DND-41 (cell line): ENCODE results near the gene HOXC5.

Experiments used
- ATAC-seq: fragments of 200-7000 bp; cut with Tn5 transposase; 3 replicates; pipeline ENCODE4 v1.9.1; 2021; ENCODE audit warnings: low read depth; ENCODE audit not compliant: insufficient read depth
- DNase-seq: peaks from one replicate; pipeline ENCODE4 v3.0.0-alpha.2; 2020
- H2AFZ ChIP-seq: 2 replicates; pipeline ENCODE4 v1.6.0; 2012; ENCODE audit warnings: low read depth, low read length
- H3K27ac ChIP-seq: 2 replicates; pipeline ENCODE4 v1.5.1; 2012; ENCODE audit warnings: low read length, inconsistent platforms
- H3K27me3 ChIP-seq: fragments of 200-600 bp; sonication (generic); 2 replicates; pipeline ENCODE4 v1.6.0; 2012; ENCODE audit warnings: low read length, mild to moderate bottlenecking, inconsistent platforms; ENCODE audit not compliant: insufficient read depth, poor library complexity
- H3K36me3 ChIP-seq: 2 replicates; pipeline ENCODE4 v1.5.1; 2012; ENCODE audit warnings: low read length, inconsistent platforms; ENCODE audit not compliant: insufficient read depth
- H3K4me1 ChIP-seq: 2 replicates; pipeline ENCODE4 v1.5.1; 2012; ENCODE audit warnings: mild to moderate bottlenecking, low read length; ENCODE audit not compliant: insufficient read depth
- H3K4me2 ChIP-seq: 2 replicates; pipeline ENCODE4 v1.6.0; 2012; ENCODE audit warnings: mild to moderate bottlenecking, moderate library complexity, low read length, inconsistent platforms; ENCODE audit not compliant: insufficient read depth
- H3K4me3 ChIP-seq, 2 experiments: fragments of 200-600 bp in 1 of 2; shearing (Covaris generic) in 1 of 2; 2 replicates each; pipeline ENCODE4 v1.5.1; 2012 to 2016; ENCODE audit warnings: inconsistent platforms in 2 of 2, low read length in 2 of 2, mild to moderate bottlenecking in 2 of 2, low read depth in 1 of 2, moderate library complexity in 1 of 2
- H3K79me2 ChIP-seq: 2 replicates; pipeline ENCODE4 v1.6.0; 2012; ENCODE audit warnings: low read length, inconsistent platforms; ENCODE audit not compliant: insufficient read depth
- H3K9ac ChIP-seq: 2 replicates; pipeline ENCODE4 v1.6.0; 2012; ENCODE audit warnings: low read depth, mild to moderate bottlenecking, inconsistent platforms, low read length, moderate library complexity
- H3K9me3 ChIP-seq: 2 replicates; pipeline ENCODE4 v1.5.1; 2012; ENCODE audit warnings: low read length, moderate library complexity, mild to moderate bottlenecking, inconsistent platforms; ENCODE audit not compliant: insufficient read depth, severe bottlenecking
- H4K20me1 ChIP-seq: 2 replicates; pipeline ENCODE4 v1.6.0; 2012; ENCODE audit warnings: low read length; ENCODE audit not compliant: insufficient read depth
- EZH2 ChIP-seq: IDR thresholded peaks from 3 replicates; pipeline ENCODE4 v1.6.1; 2012; ENCODE audit warnings: borderline replicate concordance, low read depth, mild to moderate bottlenecking, moderate library complexity, low read length, inconsistent platforms; ENCODE audit not compliant: severe bottlenecking
- TF ChIP-seq, protein P1 (sequence below): IDR thresholded peaks from 2 replicates; pipeline ENCODE4 v1.5.1; 2012; ENCODE audit warnings: borderline replicate concordance, low read length, moderate library complexity, mild to moderate bottlenecking; ENCODE audit not compliant: poor library complexity, severe bottlenecking; ENCODE audit errors: extremely low read depth

Gene HOXC5

DNA sequence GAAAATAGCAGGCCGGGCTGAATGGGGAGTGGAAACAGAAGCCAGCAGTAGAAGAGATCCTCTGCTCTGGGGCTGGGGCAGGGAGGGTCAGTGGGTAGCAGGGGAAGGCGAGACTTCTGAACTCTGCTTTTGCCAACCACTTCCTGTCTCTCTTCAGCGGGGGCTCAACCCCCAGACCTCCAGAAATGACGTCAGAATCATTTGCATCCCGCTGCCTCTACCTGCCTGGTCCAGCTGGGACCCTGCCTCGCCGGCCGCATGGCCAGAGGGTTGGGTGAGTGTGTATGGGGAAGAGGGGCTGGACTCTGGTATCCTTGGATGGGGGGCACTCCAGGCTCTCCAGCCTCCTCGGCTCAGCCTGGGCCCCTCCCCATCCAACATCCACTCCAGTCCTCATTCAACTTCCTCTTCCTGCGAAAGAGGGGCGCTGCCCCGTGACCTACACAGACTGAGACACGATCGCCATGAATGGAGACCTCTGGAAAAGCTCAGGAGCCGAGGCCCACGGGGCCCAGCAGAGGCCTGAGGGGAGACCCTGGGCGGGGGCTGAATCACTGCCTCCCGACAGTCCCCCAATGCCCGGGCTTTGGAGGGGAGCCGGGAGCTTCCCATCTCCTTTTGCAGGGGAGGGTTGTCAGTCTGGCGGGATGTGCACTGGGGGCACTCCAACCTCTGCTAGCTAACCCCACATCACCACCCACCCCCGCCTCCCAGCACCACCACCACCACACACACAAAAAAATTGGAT is 20.3 kb downstream of the HOXC5 start:
- Histone ChIP-seq H3K4me2 (no peak overlapping the region), H3K4me3 (no peak overlapping the region), H3K9me3 (no peaks in the 10 kb centered on the region), H3K27me3 (peaks cover 48% of the 10 kb centered on the region), H4K20me1 (no peaks in the 10 kb centered on the region), H3K79me2 (no peaks in the 10 kb centered on the region), H3K9ac (no peak overlapping the region), H3K27ac (no peak overlapping the region), H3K4me1 (0 out of 2 replicates have a peak, but pooled peaks cover 6% of the 10 kb centered on the region), H3K36me3 (no peaks in the 10 kb centered on the region), H2AFZ (no peak overlapping the region)
- no peak for TF ChIP-seq EZH2
- TF ChIP-seq, protein P1, sequence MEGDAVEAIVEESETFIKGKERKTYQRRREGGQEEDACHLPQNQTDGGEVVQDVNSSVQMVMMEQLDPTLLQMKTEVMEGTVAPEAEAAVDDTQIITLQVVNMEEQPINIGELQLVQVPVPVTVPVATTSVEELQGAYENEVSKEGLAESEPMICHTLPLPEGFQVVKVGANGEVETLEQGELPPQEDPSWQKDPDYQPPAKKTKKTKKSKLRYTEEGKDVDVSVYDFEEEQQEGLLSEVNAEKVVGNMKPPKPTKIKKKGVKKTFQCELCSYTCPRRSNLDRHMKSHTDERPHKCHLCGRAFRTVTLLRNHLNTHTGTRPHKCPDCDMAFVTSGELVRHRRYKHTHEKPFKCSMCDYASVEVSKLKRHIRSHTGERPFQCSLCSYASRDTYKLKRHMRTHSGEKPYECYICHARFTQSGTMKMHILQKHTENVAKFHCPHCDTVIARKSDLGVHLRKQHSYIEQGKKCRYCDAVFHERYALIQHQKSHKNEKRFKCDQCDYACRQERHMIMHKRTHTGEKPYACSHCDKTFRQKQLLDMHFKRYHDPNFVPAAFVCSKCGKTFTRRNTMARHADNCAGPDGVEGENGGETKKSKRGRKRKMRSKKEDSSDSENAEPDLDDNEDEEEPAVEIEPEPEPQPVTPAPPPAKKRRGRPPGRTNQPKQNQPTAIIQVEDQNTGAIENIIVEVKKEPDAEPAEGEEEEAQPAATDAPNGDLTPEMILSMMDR, result no peak
- DNase-seq (peak; percentile 12), ATAC-seq (peak; percentile 64; the same call in 1 of the 3 replicates)

DNA sequence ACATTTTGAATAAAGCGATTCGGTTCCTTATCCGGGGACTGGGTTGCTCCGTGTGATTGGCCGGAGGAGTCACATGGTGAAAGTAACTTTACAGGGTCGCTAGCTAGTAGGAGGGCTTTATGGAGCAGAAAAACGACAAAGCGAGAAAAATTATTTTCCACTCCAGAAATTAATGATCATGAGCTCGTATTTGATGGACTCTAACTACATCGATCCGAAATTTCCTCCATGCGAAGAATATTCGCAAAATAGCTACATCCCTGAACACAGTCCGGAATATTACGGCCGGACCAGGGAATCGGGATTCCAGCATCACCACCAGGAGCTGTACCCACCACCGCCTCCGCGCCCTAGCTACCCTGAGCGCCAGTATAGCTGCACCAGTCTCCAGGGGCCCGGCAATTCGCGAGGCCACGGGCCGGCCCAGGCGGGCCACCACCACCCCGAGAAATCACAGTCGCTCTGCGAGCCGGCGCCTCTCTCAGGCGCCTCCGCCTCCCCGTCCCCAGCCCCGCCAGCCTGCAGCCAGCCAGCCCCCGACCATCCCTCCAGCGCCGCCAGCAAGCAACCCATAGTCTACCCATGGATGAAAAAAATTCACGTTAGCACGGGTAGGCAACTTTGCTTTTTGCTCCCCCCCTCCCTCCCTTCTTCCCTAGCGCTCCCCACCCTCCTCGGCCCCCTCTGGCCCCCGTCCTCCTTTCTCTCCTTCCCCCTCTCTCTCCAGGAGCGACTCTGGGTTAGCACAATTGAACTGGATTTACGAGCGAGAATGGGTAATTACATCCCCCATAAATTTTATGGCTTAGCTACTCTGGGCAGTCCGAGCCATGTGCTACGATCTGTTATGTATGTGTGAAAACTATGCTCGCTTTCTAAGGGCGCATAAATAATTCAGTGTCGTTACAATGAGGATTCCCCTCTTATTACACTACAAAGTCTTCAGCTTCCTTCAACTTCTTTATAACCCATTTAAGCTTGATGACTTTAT is 21.2 kb downstream of the HOXC5 start, which contains the start of gene HOXC4:
Gene HOXC4, plus strand, starts transcription at position 85 of the 991 bp plus-strand sequence. Its CDS starts 88 bp downstream, at position 173.
- no peaks in the 10 kb centered on the region for H3K36me3 ChIP-seq
- no peak within 1 kb of the TSS for H2AFZ ChIP-seq
- no peak within 1 kb of the TSS for H3K9ac ChIP-seq
- H3K27me3 ChIP-seq, result peaks cover 42% of the 10 kb centered on the region
- no peaks in the 10 kb centered on the region for H3K9me3 ChIP-seq
- no peak within 1 kb of the TSS for H3K4me2 ChIP-seq
- ATAC-seq (no peak), DNase-seq (no peak)
- no peak within 1 kb of the TSS for H3K27ac ChIP-seq
- TF ChIP-seq, protein P1, result no peak
- no peak for TF ChIP-seq EZH2
- no peaks in the 10 kb centered on the region for H4K20me1 ChIP-seq
- H3K4me3 ChIP-seq, result no peak within 1 kb of the TSS
- H3K4me1 ChIP-seq, result 0 out of 2 replicates have a peak, but pooled peaks cover 6% of the 10 kb centered on the region
- no peaks in the 10 kb centered on the region for H3K79me2 ChIP-seq

DNA sequence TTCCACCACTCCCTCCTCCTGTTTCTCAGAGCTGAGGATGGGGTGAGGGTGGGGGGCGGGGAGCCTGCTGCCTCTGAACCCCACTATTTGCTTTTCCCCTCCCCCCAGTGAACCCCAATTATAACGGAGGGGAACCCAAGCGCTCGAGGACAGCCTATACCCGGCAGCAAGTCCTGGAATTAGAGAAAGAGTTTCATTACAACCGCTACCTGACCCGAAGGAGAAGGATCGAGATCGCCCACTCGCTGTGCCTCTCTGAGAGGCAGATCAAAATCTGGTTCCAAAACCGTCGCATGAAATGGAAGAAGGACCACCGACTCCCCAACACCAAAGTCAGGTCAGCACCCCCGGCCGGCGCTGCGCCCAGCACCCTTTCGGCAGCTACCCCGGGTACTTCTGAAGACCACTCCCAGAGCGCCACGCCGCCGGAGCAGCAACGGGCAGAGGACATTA is 21.9 kb downstream of the HOXC5 start:
- H2AFZ ChIP-seq, result no peak overlapping the region
- no peaks in the 10 kb centered on the region for H3K79me2 ChIP-seq
- H3K36me3 ChIP-seq, result no peaks in the 10 kb centered on the region
- H4K20me1 ChIP-seq, result no peaks in the 10 kb centered on the region
- H3K4me1 ChIP-seq, result 0 out of 2 replicates have a peak, but pooled peaks cover 6% of the 10 kb centered on the region
- no peak for DNase-seq
- H3K27ac ChIP-seq, result no peak overlapping the region
- ATAC-seq, result no peak
- H3K9ac ChIP-seq, result no peak overlapping the region
- no peaks in the 10 kb centered on the region for H3K9me3 ChIP-seq
- peaks cover 42% of the 10 kb centered on the region for H3K27me3 ChIP-seq
- no peak overlapping the region for H3K4me2 ChIP-seq
- no peak overlapping the region for H3K4me3 ChIP-seq
- TF ChIP-seq EZH2, result no peak
- TF ChIP-seq, protein P1, result no peak
